Psoas muscle (tissue), 8 donors: ENCODE data around the gene RALGAPA2. TPM values are rescaled to one million over a fixed set of nuclear protein-coding genes. Genes with fewer than 3 reads are reported as not detected.
A peak's percentile ranks its signal among the peaks of the same experiment; 100 is the strongest.

Experiments used
- ATAC-seq, 4 donors: fragments of 200-7000 bp; cut with Tn5 transposase; one replicate each; pipeline ENCODE4 v1.9.1; 2020; ENCODE audit warnings: moderate library complexity in 3 of 4, mild to moderate bottlenecking in 2 of 4
- DNase-seq, 2 donors: peaks; one replicate each; pipeline ENCODE4 v3.0.0-alpha.2; 2020
- H3K27ac ChIP-seq: fragments of 200-600 bp; one replicate; pipeline ENCODE4 v1.8.0; 2022
- H3K27me3 ChIP-seq, 3 donors: fragments of 200-600 bp in 1 of 3; one replicate each; pipeline versions ENCODE4 v1.6.1 to v1.8.0; 2013 to 2022; ENCODE audit warnings: low read length in 2 of 3, mild to moderate bottlenecking in 2 of 3, moderate library complexity in 1 of 3; ENCODE audit not compliant: insufficient read depth in 3 of 3
- H3K36me3 ChIP-seq, 2 donors: fragments of 200-600 bp in 1 of 2; one replicate each; pipeline versions ENCODE4 v1.6.1 to v1.8.0; 2013 to 2022; ENCODE audit warnings: low read depth in 1 of 2, mild to moderate bottlenecking in 1 of 2, moderate library complexity in 1 of 2; ENCODE audit not compliant: insufficient read depth in 1 of 2
- H3K4me1 ChIP-seq: fragments of 200-600 bp; one replicate; pipeline ENCODE4 v1.8.0; 2022
- H3K4me3 ChIP-seq: fragments of 200-600 bp; one replicate; pipeline ENCODE4 v1.8.0; 2022; ENCODE audit warnings: mild to moderate bottlenecking
- H3K9me3 ChIP-seq: fragments of 200-600 bp; one replicate; pipeline ENCODE4 v1.8.0; 2022
- whole genome bisulfite sequencing, 3 donors: extraction: QIAGEN DNeasy Blood & Tissue Kit; methylation state at CpG; one replicate each; pipeline versions ENCODE4 v1.1.6 to v1.1.7; 2013; 5-methylcytosine and 5-hydroxymethylcytosine counted together
- intact Hi-C, 2 donors: fragments of 100-400 bp; cut with DNase I; formaldehyde crosslinking; loops; one replicate each; pipeline versions ENCODE4 v1.11.0 to v1.14.2; 2022
- polyA plus RNA-seq, 3 donors: library from polyadenylated mRNA; stranded (reverse); fragments of 200-250 nt; gene quantifications; one replicate each; pipeline ENCODE4 v1.2.3, GENCODE V29; 2013
- total RNA-seq, 4 donors: library from RNA; stranded (reverse); fragmentation: NEBNext Ultra II Directional in 2 of 4; extraction: Animal tissue kit (Norgen Biotek cat#: 25700) in 2 of 4; gene quantifications; one replicate each; pipeline versions ENCODE4 v1.2.1 to v1.2.4, GENCODE V29; 2021 to 2023
- TF ChIP-seq, protein P1 (sequence below): fragments of 200-600 bp; IDR thresholded peaks from one replicate; pipeline ENCODE4 v1.8.0; 2022; ENCODE audit warnings: antibody characterized with exemption
- donor health status: healthy with polysubstance abuse.
- donor health status: DM: no; HTN: no; CAD: no; lungs with moderate emphysema.
- donor health status: Bipolar disorder and iron deficiency.
- donor health status: healthy.
- donor health status: DM: yes; HTN: yes; CAD: no.
- donor health status: DM: no; HTN: no; CAD: no.
- donor health status: DM: no; HTN: no; CAD: no.
- donor health status: DM: yes; HTN: yes; CAD: no.

The RALGAPA2 gene
- total and polyA plus RNA-seq, 7 donors: 12.2 to 75.5 (median 51.1) TPM

DNA sequence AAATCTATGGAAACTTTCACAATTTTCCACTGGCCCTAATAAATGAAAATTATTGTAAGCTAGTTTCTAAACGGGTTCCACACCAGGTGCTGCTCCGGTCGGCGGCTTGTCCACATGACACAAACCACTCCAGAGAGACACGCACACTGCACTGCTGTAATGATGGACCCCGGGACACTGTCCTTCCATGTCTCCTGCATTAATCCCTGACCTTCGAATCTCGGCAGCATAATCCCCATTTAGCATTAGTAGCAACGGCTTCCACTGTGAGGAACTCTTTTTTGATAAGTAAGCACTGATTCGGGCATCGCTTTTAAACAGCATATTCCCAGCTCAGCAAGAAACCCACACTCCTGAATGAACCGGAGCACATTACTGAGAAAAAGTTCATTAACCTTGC is 301.0 kb downstream of the RALGAPA2 start:
- DNase-seq (no peak), ATAC-seq (no peak)
- 74 to 87% (median 80%) methylated on average over 12 of the region's 12 CpGs for WGBS, 3 donors
- no peaks in the 10 kb centered on the region for H3K27me3 ChIP-seq
- H3K4me1 ChIP-seq: no peaks in the 10 kb centered on the region
- no peaks in the 10 kb centered on the region for H3K9me3 ChIP-seq
- intact Hi-C loops: no loop called here
- H3K27ac ChIP-seq: no peak overlapping the region
- H3K4me3 ChIP-seq: no peak overlapping the region
- H3K36me3 ChIP-seq: no peaks in the 10 kb centered on the region
- TF ChIP-seq, protein P1, sequence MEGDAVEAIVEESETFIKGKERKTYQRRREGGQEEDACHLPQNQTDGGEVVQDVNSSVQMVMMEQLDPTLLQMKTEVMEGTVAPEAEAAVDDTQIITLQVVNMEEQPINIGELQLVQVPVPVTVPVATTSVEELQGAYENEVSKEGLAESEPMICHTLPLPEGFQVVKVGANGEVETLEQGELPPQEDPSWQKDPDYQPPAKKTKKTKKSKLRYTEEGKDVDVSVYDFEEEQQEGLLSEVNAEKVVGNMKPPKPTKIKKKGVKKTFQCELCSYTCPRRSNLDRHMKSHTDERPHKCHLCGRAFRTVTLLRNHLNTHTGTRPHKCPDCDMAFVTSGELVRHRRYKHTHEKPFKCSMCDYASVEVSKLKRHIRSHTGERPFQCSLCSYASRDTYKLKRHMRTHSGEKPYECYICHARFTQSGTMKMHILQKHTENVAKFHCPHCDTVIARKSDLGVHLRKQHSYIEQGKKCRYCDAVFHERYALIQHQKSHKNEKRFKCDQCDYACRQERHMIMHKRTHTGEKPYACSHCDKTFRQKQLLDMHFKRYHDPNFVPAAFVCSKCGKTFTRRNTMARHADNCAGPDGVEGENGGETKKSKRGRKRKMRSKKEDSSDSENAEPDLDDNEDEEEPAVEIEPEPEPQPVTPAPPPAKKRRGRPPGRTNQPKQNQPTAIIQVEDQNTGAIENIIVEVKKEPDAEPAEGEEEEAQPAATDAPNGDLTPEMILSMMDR: no peak

DNA sequence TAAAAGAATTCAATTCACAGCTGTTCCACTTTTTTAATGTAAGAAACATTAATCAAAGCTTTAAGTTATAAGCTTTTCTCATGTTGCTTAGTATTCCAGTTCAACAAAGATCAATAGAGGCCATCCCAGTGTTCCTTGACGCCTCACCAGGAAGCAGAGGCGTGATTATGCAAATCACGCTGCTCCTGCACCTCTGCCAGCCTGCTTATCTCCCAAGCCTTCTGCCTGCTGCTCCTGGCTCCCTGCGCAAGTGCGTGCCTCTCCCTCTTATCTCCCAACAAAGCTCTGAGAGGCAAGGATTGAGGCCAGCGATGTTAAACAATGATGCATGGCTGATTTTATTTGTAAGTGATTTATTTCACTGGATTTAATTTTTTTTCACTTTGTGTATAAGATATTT is 301.8 kb downstream of the RALGAPA2 start:
- Histone ChIP-seq H3K9me3 (no peaks in the 10 kb centered on the region), H3K36me3 (peaks cover 0 to under 1% of the 10 kb centered on the region in 2 donors), H3K4me1 (no peaks in the 10 kb centered on the region), H3K27ac (no peak overlapping the region), H3K27me3 (no peaks in the 10 kb centered on the region), H3K4me3 (no peak overlapping the region)
- ATAC-seq (no peak), DNase-seq (no peak)
- intact Hi-C loops: no loop called here
- 53 to 69% (median 60%) methylated on average over 6 of the region's 6 CpGs for WGBS, 3 donors
- TF ChIP-seq, protein P1: no peak

DNA sequence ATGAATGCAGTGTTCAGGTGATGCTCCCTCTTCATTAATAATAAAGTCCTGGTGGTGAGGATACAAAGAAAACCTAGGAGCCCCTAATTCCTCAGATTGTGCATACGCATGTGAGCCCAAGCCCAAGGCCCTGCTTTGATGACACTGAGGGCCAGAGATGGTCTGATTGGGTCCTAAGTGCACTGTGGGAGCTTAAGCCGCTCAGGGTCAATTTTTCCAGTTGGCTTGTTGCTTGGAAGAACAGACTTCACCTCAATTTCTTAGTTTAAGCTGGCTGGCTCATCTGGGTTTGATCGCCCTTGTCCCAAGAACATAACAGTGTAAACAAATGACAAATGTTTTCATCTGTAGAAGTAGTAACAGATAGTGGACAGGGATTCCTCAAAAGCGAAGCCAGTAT is 303.1 kb downstream of the RALGAPA2 start:
- no peaks in the 10 kb centered on the region for H3K27me3 ChIP-seq
- TF ChIP-seq, protein P1: no peak
- intact Hi-C loops: no loop called here
- ATAC-seq (no peak), DNase-seq (no peak)
- H3K36me3 ChIP-seq: peaks cover 0 to 7% of the 10 kb centered on the region in 2 donors
- H3K4me3 ChIP-seq: no peak overlapping the region
- H3K9me3 ChIP-seq: no peaks in the 10 kb centered on the region
- 85 to 99% (median 94%) methylated on average over 4 of the region's 4 CpGs for WGBS, 3 donors
- no peak overlapping the region for H3K27ac ChIP-seq
- no peaks in the 10 kb centered on the region for H3K4me1 ChIP-seq

DNA sequence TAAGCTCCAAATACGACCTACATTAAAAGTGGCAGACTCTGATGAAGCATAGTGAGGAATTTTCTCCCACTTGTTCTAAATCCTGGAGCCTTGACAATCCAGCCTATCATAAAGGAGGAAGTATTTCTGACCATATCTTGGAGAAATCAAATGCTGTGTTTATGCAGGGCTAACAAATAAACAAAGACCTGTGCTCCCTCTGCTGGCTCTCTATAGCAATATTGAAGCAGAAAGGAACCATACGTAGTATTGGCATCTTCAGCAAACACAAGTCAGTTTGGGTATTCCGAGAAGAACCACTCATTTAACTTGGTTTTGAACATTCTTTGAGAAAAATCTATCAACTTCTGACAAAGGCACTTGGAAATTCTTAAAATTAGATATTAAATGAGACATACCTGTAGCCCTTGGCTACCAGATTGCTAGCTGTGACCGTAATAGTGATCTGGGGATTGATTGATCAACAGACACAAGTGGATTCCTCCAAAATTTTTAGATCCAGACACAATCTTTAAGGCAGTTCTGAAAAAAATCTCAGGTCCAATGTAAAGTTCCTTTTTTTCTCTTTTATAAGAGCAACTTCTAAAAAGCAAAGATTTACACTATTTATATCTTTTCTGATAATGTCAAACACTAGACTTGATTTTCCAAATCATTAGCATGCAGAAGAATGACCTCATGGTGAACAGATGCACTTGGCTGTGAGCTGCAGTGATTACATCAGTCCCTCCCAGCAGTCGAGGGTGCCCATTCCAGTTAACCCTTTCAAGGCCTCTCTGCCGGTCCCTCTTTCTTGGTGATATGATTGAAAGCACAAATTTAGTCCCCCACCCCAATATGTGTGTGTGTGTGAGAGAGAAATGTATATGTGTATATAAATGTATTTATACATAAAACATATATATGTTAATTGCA is 304.3 kb downstream of the RALGAPA2 start:
- WGBS, 3 donors: 57 to 68% (median 58%) methylated on average over 6 of the region's 6 CpGs
- intact Hi-C loops: no loop called here
- DNase-seq (no peak), ATAC-seq (peak in 2 of 4 donors; percentile 65 to 70)
- Histone ChIP-seq H3K27ac (no peak overlapping the region), H3K27me3 (no peaks in the 10 kb centered on the region), H3K4me3 (no peak overlapping the region), H3K4me1 (no peaks in the 10 kb centered on the region), H3K9me3 (no peaks in the 10 kb centered on the region), H3K36me3 (peaks cover 0 to 18% of the 10 kb centered on the region in 2 donors)
- TF ChIP-seq, protein P1: no peak
